NCI-H345 (cell line): ENCODE data around the gene PLA2G4B.
A peak's percentile ranks its signal among the peaks of the same experiment; 100 is the strongest.

Source experiments
- DNase-seq: peaks from one replicate; lab custom pipeline; 2025; lab: John Stamatoyannopoulos, UW

PLA2G4B gene

GRCh38 chr15:41849204-41849603 lies 10.6 kb downstream of the PLA2G4B start:
- no peak for DNase-seq

- no peak for DNase-seq
Observed at GRCh38 chr15:41849861-41850260, 11.2 kb downstream of the PLA2G4B start.

DNA sequence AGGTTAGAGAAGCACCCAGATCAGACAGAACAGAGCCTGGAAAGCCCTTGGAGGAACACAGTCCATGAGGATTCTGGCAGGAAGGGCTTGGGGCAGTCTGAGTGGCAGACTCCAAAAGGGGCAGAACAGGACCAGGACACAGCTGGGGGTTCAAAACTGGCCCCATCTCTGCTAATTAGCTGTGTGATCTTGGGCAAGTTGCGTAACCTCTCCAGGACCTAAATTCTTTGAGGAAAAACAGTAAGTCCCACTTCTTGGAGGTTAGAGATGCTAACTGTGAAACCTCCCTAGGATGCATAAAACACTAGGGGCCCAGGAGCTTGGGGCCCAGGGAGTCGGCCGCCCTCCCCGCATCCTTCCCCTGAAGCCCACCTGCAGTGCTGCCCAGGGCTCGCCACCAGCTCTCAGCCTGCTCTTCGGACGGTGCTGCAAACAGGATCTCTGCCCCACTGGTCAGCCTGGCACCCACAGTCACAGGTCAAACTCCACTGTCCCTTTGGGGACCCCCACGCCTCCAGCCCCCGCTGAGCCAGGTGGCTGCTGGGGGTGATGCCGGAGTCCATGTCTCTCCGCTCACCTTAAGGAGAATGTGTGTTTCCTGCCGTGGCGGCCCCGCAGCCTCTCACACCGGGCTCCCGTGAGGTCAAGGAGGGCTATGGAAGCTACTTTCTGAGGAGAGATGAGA lies 12.0 kb downstream of the PLA2G4B start:
- DNase-seq, result no peak

DNA sequence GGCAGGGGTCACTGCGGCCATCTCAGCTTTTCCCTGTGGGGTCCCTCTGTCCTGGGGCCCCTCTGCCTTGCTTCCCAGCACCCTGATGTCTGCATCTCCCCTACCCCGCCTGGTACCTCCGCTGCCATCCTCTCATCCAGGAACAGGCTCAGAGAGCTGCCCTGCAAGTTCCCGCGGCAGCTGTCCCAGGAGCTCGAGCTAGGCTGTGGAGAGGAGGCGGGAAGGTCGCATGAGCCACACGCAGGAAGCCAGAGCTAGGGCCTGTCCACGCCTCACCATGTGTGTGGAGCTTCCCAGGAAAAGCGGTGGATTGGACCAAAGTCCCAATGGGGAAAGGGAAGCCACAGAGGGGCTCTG lies 12.5 kb downstream of the PLA2G4B start:
- DNase-seq, result no peak

- no peak for DNase-seq
Observed at GRCh38 chr15:41851755-41852370, 13.2 kb downstream of the PLA2G4B start.

GRCh38 chr15:41852736-41853590 lies 14.3 kb downstream of the PLA2G4B start:
- DNase-seq, result peak; percentile 10

DNA sequence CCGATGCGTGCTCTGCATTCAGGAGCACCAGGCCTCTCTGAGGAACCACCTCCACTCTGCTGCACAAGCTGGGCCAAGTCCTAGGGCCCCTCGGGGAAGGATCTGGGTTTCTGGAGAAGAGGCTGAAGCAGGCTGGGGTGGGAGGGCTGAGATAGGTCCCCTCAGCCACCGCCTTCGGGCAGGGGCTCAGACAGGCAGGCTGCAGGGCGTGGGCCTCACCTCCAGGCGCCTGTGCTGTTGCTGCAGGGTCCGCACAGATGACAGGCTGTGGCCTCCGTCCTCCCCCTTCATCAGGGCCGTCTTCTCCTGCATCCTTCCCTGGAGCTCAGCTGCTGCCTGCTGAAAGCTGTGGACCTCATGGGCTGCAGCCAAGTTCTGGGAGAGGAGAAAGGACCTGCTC lies 15.2 kb downstream of the PLA2G4B start:
- DNase-seq, result no peak

- DNase-seq, result no peak
Observed at GRCh38 chr15:41854443-41854842, 15.8 kb downstream of the PLA2G4B start.

GRCh38 chr15:41855261-41855961 lies 16.8 kb downstream of the PLA2G4B start:
- no peak for DNase-seq

GRCh38 chr15:41856262-41856661 lies 17.6 kb downstream of the PLA2G4B start:
- DNase-seq, result no peak

- no peak for DNase-seq
Observed at GRCh38 chr15:41856716-41857115, 18.1 kb downstream of the PLA2G4B start.

DNA sequence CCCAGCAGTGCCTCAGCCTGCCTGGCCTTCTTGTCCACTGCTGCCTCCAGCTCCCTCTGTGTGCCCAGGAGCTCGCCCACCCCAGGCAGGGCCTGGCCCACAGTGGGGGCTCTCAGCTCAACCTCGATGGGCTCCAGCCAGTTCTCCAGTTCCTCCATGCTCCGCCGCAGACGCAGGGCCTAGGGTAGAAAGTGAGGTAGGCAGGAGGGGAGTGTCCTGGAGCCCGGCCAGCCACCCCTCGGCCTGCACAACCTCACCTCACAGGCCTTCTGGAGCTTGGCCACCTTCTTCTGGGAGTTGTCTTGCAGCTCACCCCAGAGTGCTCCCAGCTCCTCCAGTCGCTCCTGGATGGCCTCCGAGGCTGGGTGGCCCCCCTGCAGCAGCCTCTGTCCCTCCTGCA lies 18.7 kb downstream of the PLA2G4B start:
- no peak for DNase-seq

- DNase-seq, result no peak
Observed at GRCh38 chr15:41858756-41859155, 20.1 kb downstream of the PLA2G4B start.

- no peak for DNase-seq
Observed at GRCh38 chr15:41860049-41860828, 21.6 kb downstream of the PLA2G4B start.

DNA sequence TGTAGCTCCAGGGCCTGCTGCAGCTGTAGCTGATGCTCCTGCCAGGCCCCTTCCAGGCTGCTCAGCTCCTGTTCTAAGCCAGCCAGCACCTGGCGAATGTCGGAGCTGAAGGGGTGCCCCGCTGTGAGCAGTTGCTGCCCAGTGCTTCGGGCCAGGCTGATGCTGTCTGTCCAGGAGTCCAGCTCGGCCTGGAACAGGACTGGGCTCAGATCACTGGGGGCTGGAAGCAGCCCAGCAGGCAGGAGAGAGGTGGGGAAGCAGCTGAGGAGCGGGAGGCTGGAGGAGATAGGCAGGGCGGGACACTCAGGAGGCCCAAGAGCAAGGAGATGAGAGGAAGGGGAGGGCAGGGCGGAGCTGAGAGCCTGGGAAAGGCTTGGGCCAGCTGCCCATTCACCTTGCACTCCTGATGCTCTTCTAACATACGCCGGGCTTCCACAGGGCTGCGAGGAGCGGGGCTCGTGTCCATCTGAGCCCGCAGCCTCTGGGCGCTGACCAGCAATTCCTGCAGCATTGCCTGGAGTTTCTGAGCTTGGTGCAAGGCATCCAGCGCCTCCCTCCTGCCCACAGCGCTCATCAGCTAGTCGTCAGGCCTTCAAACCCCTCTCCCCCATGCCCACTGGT lies 23.2 kb downstream of the PLA2G4B start:
- DNase-seq, result peak; percentile 10

- DNase-seq, result peak; percentile 17
Observed at GRCh38 chr15:41862515-41863116, 24.0 kb downstream of the PLA2G4B start.

DNA sequence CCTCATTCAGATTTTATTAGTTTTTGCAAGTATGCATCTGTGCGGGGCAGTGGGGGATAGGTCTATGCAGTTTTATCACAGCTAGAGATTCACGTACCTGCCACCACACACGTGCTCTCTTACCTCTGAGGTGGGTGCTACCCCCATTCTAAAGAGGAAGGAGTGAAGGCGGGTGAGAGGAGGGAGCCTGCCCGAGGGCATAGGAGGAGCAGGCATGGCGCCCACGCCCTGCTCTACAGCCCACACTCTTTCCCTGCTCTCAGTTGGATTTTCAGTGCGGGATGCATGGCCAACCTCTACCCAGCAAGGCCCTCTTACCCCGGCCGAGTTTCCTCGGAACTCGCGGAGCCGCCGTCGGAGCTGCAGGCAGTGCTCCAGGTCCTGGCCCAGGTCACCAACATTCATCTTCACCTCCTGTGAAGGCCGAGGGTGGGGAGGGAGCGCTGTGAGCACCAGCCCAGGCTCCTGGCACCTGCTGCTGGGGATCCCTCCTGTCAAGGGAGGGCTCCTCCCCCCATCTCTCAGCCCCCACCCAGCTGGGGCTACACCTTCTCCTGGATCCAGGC lies 26.9 kb downstream of the PLA2G4B start:
- DNase-seq, result no peak

GRCh38 chr15:41866263-41866703 lies 27.6 kb downstream of the PLA2G4B start:
- DNase-seq, result no peak

DNA sequence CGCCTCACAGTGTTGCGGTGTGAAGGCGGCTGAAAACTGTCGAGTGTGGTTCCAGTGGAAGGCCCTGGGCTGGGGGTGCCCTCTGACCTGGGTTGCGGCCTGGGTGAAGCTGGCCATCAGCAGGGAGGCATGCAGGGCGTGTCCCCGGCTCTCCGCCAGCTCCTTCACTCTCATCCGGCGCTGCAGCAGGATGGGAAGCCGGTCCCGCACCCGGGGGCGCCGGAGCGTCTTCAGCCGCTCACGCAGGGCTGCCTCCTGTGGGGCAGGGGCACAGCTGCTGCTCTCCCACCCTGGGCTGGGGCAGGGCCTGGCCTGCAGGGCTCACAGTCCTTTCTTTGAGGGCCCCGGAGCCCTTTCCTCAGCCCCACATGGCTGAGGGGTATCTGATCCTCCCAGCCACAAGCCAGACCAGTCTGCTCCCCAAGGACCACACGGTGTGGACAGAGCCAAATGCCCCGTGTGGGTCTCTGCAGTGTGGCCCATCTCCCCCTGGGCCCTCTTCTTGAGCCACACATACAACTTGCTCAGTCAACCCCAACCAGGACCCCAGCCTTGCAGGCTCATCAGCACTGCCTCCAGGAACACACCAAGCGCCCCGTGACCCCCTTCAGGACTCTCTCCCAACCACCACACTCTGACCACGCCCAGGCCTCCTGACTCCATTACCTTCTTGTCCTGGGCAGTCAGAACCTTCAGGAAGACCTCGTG lies 28.4 kb downstream of the PLA2G4B start:
- DNase-seq, result no peak

DNA sequence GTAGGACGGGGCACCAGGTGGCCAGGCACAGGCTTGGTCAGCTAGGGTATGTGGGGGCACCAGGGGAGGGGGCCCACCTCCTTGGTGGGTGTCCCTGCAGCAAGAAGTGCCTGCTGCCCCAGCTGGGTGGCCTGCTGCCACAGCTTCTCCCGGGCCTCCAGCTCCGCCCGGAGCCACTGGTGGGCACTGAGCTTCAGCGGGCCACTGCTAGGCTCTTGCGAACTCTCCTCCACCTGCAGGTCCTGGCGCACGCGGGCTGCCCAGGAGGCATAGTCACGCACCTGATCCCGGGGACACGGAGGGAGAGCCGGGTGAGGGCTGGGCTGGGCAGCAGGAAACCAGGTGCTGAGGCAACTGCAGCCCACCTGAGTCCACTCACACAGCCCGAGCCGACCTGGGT lies 29.7 kb downstream of the PLA2G4B start:
- DNase-seq, result no peak
